Large intestine (tissue), 12 donors: Measurements from ENCODE around the gene SLC17A8. TPM values are rescaled to one million over a fixed set of nuclear protein-coding genes. Genes with fewer than 3 reads are reported as not detected.
A peak's percentile ranks its signal among the peaks of the same experiment; 100 is the strongest.
"Not testable (repeated sequence)": the region's sequence is repeated elsewhere in the genome, so short reads cannot be mapped to it uniquely, and the experiment has no call there.

Experiments
- DNase-seq, 2 donors: peaks; one replicate each; pipeline versions ENCODE4 v3.0.0 to v3.0.0-alpha.2; 2013
- H3K27ac ChIP-seq: one replicate; pipeline ENCODE4 v1.5.1; 2013; ENCODE audit warnings: low read length
- H3K27me3 ChIP-seq: 2 replicates; pipeline ENCODE4 v1.6.1; 2013; ENCODE audit warnings: low read length; ENCODE audit not compliant: control insufficient read depth, insufficient read depth
- H3K36me3 ChIP-seq: 2 replicates; pipeline ENCODE4 v1.6.1; 2013; ENCODE audit warnings: low read length; ENCODE audit not compliant: control insufficient read depth, insufficient read depth
- H3K4me1 ChIP-seq: one replicate; pipeline ENCODE4 v1.6.1; 2013; ENCODE audit warnings: low read length; ENCODE audit not compliant: control insufficient read depth, insufficient read depth
- H3K4me3 ChIP-seq: one replicate; pipeline ENCODE4 v1.5.1; 2013; ENCODE audit warnings: low read length
- H3K9me3 ChIP-seq: one replicate; pipeline ENCODE4 v1.6.1; 2013; ENCODE audit warnings: mild to moderate bottlenecking, low read depth, low read length, moderate library complexity; ENCODE audit not compliant: control insufficient read depth
- WGBS: methylation state at CpG from one replicate; pipeline ENCODE4 v1.1.5; 2013; ENCODE audit warnings: low lambda C conversion rate; ENCODE audit not compliant: insufficient coverage; 5-methylcytosine and 5-hydroxymethylcytosine counted together
- long read RNA-seq, 11 donors: transcript quantifications; one replicate each; lab custom pipeline, GENCODE V29; 2026
- polyA plus RNA-seq: library from polyadenylated mRNA; unstranded; fragments of 120-200 nt; gene quantifications from one replicate; pipeline ENCODE4 v1.2.1, GENCODE V29; 2013

Gene SLC17A8
- 1.5 TPM for polyA plus RNA-seq
- long read RNA-seq, donor 1, result 0 reads
- long read RNA-seq, donor 2, result 0 reads
- long read RNA-seq, donor 3, result 0 reads
- long read RNA-seq, donor 4, result 0 reads
- long read RNA-seq, donor 5, result 0 reads
- long read RNA-seq, donor 6, result 0 reads
- long read RNA-seq, donor 7, partial matches to known transcripts, result 0 of 1 reads
- long read RNA-seq, donor 7, other reads (novel, unspliced or antisense), result 0 of 1 reads
- long read RNA-seq, donor 8, result 0 reads
- long read RNA-seq, donor 9, result 0 reads
- long read RNA-seq, donor 10, result 0 reads
- long read RNA-seq, donor 11, partial matches to known transcripts, result 0 of 2 reads
- long read RNA-seq, donor 11, other reads (novel, unspliced or antisense), result 0 of 2 reads

DNA sequence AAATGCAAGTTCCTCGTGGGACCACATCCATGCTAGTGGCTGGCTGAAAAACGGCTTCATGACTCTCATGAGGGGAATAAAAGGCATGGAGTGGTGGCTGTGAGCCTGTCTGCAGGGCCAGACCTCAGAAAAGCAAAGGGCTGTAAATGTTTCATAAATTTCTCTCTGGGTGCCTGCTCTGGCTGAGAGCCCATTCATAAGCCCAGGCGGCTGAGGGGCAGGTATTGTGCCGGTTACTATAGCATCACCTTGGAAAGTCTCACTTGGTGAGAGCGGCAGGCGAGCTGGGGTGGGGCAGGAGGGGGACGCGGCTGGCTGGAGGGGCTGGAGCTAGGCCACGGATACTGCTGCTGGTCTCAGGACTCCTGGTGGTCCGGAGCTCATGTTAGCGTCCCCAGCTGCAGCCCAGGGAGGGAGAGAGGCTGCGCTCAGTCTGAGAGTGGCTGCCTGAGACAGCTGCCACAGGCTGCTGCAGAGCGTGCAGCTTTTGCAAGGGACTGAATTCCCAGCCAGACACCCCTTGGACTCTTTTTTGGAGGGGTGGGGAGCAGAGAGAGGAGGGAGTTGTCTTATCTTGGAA lies at the start of gene SLC17A8:
Gene SLC17A8 (plus strand): TSS at position 431 of the 580 bp plus-strand sequence. CDS start 318 bp downstream, outside the sequence.
- peak in 1 of 2 donors; percentile 36 for DNase-seq
- no CpG with 5 or more reads among the region's 13 CpGs for WGBS
- no peaks in the 10 kb centered on the region for H3K27me3 ChIP-seq
- H3K36me3 ChIP-seq, result no peaks in the 10 kb centered on the region
- no peak within 1 kb of the TSS for H3K27ac ChIP-seq
- no peaks in the 10 kb centered on the region for H3K9me3 ChIP-seq
- no peaks in the 10 kb centered on the region for H3K4me1 ChIP-seq
- no peak within 1 kb of the TSS for H3K4me3 ChIP-seq

DNA sequence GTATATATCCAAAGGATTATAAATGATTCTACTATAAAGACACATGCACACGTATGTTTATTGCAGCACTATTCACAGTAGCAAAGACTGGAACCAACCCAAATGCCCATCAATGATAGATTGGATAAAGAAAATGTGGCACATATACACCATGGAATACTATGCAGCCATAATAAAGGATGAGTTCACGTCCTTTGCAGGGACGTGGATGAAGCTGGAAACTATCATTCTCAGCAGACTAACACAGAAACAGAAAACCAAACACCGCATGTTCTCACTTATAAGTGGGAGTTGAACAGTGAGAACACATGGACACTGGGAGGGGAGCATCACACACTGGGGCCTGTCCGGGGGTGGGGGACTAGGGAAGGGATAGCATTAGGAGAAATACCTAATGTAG lies 48.7 kb upstream of the SLC17A8 start:
- H3K27me3 ChIP-seq, H3K9me3 ChIP-seq, H3K27ac ChIP-seq, DNase-seq, H3K4me1 ChIP-seq, H3K4me3 ChIP-seq: not testable (repeated sequence)
- H3K36me3 ChIP-seq, result peaks cover 29% of the 10 kb centered on the region
- no CpG with 5 or more reads among the region's 5 CpGs for WGBS

DNA sequence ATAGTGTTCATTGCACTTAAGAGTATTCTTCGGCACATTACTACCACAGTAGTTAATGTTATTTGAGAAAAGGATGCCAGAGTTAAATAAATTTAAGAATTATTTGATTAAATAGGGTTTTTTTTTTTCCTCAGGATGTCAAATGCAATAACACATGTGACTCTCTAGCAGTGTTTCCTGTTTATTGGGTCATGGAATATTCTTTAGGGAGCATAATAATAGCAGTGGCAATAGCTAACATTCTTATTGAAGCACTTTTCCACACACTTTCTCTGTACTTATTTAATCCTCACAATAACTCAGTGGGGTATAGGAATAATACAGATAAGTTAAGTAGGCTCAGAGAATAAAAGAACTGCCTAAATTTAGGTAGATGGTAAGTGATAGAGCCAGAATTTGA lies 45.6 kb upstream of the SLC17A8 start:
- Histone ChIP-seq H3K36me3 (peaks cover 31% of the 10 kb centered on the region), H3K27ac (no peak overlapping the region), H3K27me3 (no peaks in the 10 kb centered on the region), H3K9me3 (no peaks in the 10 kb centered on the region), H3K4me1 (no peaks in the 10 kb centered on the region), H3K4me3 (no peak overlapping the region)
- no CpG with 5 or more reads among the region's 1 CpG for WGBS
- DNase-seq, result no peak

DNA sequence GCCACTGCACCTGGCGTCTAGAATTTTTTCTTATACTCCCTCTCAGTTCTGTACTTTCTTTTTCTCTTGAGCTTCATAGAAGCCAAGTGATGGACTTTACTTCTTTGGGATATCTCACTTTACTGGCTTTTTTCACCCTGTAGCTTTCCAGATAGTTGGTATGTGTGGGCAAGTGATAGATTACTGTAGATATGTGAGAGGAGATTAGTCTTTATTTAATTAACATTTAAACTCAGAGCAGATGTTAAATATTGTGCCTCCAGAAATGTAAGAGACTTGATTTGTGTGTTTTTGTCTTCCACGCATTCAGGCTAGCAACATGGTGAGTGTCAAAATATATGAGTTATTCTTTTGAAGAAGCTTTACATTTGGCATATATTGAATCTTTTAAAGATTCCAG lies 39.5 kb upstream of the SLC17A8 start:
- no peak for DNase-seq
- H3K27ac ChIP-seq, result no peak overlapping the region
- WGBS, result 100% methylated on average over 1 of the region's 2 CpGs
- no peaks in the 10 kb centered on the region for H3K27me3 ChIP-seq
- no peak overlapping the region for H3K4me3 ChIP-seq
- no peaks in the 10 kb centered on the region for H3K4me1 ChIP-seq
- no peaks in the 10 kb centered on the region for H3K9me3 ChIP-seq
- H3K36me3 ChIP-seq, result peaks cover 54% of the 10 kb centered on the region

DNA sequence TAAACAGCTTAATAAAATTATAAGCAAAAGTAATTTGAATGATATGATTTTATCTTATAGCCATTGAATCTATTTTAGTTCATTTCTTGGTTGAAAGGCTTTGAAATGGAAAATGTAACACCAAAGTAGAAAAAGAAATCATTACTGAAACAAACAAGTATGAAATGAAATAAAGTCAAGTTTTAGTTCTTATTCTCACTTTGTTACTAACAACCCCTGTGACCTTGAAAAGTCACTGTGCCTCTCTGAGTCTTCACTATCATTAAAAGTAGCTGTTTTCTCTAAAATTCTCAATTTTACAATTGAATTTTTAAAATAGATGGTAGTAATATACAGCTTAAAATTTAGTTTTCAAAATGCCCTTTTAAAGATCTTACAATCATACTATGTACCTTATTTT lies 32.4 kb upstream of the SLC17A8 start:
- Histone ChIP-seq H3K9me3 (no peaks in the 10 kb centered on the region), H3K4me3 (no peak overlapping the region), H3K27ac (no peak overlapping the region), H3K27me3 (no peaks in the 10 kb centered on the region), H3K36me3 (peaks cover 35% of the 10 kb centered on the region), H3K4me1 (no peaks in the 10 kb centered on the region)
- DNase-seq, result no peak

DNA sequence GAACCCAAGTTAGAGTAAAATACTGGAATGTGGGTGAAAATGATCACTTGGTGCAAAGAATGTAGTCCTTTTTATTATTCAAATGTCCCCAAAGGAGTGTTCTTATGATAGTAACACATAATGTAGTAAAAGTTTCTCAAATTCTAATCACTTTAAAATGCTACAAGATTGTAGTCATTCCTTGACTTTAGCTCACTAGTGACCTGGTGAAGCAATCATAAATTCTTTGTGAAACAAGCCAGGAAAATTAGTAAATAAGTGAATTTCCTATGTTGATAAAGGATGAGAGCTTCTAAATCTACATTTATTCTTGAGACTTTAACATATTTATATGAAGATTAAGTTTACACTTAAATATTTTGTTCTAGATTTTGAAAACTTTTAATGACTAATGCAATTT lies 30.7 kb upstream of the SLC17A8 start:
- Histone ChIP-seq H3K4me1 (no peaks in the 10 kb centered on the region), H3K36me3 (peaks cover 35% of the 10 kb centered on the region), H3K9me3 (no peaks in the 10 kb centered on the region), H3K27me3 (no peaks in the 10 kb centered on the region), H3K27ac (no peak overlapping the region), H3K4me3 (no peak overlapping the region)
- no peak for DNase-seq

DNA sequence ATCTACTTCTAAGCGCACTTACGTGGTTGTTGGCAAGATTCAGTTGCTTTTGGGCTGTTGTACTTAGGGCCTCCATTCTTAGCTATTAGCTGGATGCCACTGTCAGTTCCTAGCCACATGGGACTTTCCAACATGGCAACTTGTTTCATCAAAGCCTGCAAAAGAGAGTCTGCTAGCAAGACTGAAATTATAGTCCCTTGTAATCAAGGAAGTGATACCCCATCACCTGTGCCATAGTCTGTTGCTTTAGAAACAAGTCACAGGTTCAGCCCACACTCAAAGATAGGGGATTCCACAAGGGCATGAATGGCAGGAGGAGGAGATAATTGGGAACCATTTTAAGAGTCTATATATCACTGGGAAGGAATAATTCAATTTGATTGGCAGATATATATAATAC lies 27.1 kb upstream of the SLC17A8 start:
- WGBS, result no CpG with 5 or more reads among the region's 2 CpGs
- Histone ChIP-seq H3K9me3 (no peaks in the 10 kb centered on the region), H3K4me3 (no peak overlapping the region), H3K4me1 (no peaks in the 10 kb centered on the region), H3K36me3 (peaks cover 42% of the 10 kb centered on the region), H3K27ac (no peak overlapping the region), H3K27me3 (no peaks in the 10 kb centered on the region)
- DNase-seq, result no peak

DNA sequence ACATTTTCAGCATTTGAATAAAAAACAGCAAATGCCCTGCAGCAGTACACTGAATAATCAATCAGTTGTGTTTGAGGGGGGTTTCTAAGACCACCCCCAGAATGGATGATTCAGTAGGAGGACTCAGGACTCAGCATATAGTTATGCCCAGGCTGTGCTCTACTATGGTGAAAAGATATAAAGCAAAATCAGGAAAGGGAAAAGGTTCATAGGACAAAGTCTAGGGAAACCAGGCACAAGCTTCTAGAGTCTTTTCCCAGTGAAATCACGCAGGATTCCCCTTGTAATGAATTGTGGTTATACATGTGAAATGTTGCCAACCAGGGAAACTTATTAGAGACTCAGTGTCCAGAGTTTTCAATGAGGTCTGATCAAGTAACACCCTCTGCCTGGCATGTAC lies 25.0 kb upstream of the SLC17A8 start:
- no CpG with 5 or more reads among the region's 1 CpG for WGBS
- peak in 1 of 2 donors; percentile 39 for DNase-seq
- no peaks in the 10 kb centered on the region for H3K4me1 ChIP-seq
- H3K36me3 ChIP-seq, result peaks cover 41% of the 10 kb centered on the region
- no peak overlapping the region for H3K27ac ChIP-seq
- H3K9me3 ChIP-seq, result no peaks in the 10 kb centered on the region
- H3K4me3 ChIP-seq, result no peak overlapping the region
- H3K27me3 ChIP-seq, result no peaks in the 10 kb centered on the region

DNA sequence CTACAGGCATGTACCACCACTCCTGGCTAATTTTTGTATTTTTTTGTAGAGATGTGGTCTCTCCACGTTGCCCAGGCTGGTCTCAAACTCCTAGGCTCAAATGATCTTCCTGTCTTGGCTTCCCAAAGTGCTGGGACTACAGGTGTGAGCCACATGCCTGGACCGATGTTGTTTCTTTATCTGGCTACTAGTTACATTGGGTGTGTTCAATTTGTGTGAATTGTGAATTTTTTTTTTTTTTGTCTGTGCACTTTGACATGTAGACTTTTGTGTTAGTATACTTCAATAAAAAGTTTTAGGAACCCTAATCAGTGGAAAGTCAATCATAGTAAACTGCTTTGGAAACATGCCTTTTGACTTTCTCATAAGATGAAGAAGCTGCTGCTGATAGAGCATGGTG lies 24.0 kb upstream of the SLC17A8 start:
- no peaks in the 10 kb centered on the region for H3K4me1 ChIP-seq
- H3K27me3 ChIP-seq, result no peaks in the 10 kb centered on the region
- WGBS, result no CpG with 5 or more reads among the region's 2 CpGs
- peaks cover 39% of the 10 kb centered on the region for H3K36me3 ChIP-seq
- no peak for DNase-seq
- no peaks in the 10 kb centered on the region for H3K9me3 ChIP-seq
- H3K27ac ChIP-seq, result no peak overlapping the region
- H3K4me3 ChIP-seq, result no peak overlapping the region

DNA sequence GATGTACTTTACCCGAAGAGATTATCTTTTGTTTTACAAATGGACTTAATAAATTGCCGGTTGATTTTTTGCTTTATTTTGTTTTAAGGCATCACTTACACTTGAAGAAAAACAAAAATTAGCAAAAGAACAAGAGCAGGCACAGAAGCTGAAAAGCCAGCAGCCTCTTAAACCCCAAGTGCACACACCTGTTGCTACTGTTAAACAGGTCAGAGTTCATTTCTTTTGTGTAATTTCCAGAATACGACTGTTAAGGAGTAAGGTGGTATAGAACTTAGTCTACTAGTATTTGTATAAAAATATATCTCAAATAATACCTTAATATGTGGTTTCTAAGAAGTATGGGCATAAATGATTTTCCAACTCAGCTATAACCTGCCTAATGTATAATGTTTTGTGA lies 19.6 kb upstream of the SLC17A8 start:
- peak in 1 of 2 donors; percentile 28 for DNase-seq
- WGBS, result 24% methylated on average over 3 of the region's 3 CpGs
- Histone ChIP-seq H3K27me3 (no peaks in the 10 kb centered on the region), H3K4me1 (no peaks in the 10 kb centered on the region), H3K9me3 (no peaks in the 10 kb centered on the region), H3K4me3 (no peak overlapping the region), H3K27ac (no peak overlapping the region), H3K36me3 (peaks cover 25% of the 10 kb centered on the region)

DNA sequence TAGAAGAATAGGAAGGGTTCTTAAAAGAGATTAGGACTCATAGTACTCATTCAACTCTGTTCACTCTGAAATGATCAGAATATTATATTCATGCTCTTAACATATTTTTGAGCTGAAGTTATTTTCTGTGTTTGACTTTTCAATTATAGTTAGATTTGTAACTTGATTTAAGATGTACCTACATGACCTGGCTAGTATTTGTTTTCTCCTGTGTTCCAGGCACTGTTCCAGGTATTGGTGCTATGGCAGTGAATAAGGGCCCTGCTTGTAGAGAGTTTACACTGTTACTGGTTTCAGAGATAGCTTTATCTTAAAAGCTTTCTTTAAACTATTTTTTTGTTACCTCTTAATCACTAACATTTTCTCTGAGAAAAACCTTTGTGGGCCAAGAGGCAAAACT lies 19.1 kb upstream of the SLC17A8 start:
- no peak for DNase-seq
- Histone ChIP-seq H3K27ac (no peak overlapping the region), H3K36me3 (peaks cover 28% of the 10 kb centered on the region)

More for the DNA sequence above, 19.1 kb upstream of the SLC17A8 start:
- no peaks in the 10 kb centered on the region for H3K9me3 ChIP-seq
- H3K27me3 ChIP-seq, result no peaks in the 10 kb centered on the region
- H3K4me3 ChIP-seq, result no peak overlapping the region
- no peaks in the 10 kb centered on the region for H3K4me1 ChIP-seq
